Breast epithelium (tissue), 3 donors: ENCODE measurements around the gene ZPR1.
A peak's percentile ranks its signal among the peaks of the same experiment; 100 is the strongest.

Experiments
- POLR2A ChIP-seq: fragments of 450-650 bp; IDR thresholded peaks from one replicate; pipeline ENCODE4 v1.6.1; 2016; ENCODE audit warnings: antibody characterized with exemption, mild to moderate bottlenecking, moderate library complexity
- POLR2AphosphoS5 ChIP-seq, 3 donors: sonication (generic); formaldehyde crosslinking; IDR thresholded peaks; one replicate each; pipeline ENCODE4 v1.6.1; 2017; ENCODE audit warnings: antibody characterized with exemption in 3 of 3
- TF ChIP-seq, protein P1 (sequence below), 3 donors: fragments of 450-650 bp; IDR thresholded peaks; one replicate each; pipeline ENCODE4 v1.5.1; 2016 to 2017; ENCODE audit warnings: antibody characterized with exemption in 3 of 3, mild to moderate bottlenecking in 3 of 3, moderate library complexity in 3 of 3

DNA sequence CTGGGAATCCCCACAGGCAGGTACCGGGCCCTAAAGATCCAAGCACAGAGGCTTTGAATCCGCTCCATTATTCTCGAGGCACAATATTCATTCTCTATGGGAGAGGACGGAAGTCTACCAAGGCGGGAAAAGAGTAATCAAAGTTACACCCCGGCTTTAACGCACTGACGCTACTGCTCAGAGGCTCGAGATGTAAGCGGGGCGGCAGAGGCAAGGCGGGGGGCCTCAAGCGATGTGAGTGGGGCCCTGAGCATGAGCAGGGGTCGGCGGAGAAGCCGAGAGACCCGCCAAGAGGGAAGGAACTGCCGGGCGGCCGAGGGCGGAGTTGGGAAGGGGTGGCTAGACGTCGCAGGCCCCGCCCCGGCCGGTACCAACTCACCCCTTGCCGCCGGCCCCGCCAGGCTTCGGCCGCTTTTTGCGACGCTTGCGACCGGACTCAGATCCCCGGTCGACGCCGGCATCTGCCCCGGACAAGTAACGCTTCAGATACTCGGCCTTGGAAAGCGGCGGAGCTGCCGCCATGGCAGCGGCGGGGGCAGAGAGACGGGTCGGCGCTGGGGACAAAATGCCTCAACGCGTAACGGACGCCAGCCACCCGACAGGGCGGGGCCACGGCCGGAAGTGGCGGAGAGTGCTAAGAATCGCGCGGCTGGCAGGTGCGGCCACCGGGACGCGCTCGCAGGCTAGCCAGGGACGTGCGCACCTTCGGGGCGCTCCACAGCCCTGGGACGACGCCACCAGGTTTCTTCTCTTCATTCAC, 15.2 kb downstream of the ZPR1 start, which contains the start of gene BUD13:
- TF ChIP-seq, protein P1, sequence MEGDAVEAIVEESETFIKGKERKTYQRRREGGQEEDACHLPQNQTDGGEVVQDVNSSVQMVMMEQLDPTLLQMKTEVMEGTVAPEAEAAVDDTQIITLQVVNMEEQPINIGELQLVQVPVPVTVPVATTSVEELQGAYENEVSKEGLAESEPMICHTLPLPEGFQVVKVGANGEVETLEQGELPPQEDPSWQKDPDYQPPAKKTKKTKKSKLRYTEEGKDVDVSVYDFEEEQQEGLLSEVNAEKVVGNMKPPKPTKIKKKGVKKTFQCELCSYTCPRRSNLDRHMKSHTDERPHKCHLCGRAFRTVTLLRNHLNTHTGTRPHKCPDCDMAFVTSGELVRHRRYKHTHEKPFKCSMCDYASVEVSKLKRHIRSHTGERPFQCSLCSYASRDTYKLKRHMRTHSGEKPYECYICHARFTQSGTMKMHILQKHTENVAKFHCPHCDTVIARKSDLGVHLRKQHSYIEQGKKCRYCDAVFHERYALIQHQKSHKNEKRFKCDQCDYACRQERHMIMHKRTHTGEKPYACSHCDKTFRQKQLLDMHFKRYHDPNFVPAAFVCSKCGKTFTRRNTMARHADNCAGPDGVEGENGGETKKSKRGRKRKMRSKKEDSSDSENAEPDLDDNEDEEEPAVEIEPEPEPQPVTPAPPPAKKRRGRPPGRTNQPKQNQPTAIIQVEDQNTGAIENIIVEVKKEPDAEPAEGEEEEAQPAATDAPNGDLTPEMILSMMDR (IDR thresholded peaks at IDR 0.05) = no peak
- TF ChIP-seq POLR2A (no peak), POLR2AphosphoS5 (IDR thresholded peaks at IDR 0.05) (peak; percentile 75 to 89 (median 84))
